Measurements from ENCODE around the gene ZMIZ1.

- TF ChIP-seq, protein P1, sequence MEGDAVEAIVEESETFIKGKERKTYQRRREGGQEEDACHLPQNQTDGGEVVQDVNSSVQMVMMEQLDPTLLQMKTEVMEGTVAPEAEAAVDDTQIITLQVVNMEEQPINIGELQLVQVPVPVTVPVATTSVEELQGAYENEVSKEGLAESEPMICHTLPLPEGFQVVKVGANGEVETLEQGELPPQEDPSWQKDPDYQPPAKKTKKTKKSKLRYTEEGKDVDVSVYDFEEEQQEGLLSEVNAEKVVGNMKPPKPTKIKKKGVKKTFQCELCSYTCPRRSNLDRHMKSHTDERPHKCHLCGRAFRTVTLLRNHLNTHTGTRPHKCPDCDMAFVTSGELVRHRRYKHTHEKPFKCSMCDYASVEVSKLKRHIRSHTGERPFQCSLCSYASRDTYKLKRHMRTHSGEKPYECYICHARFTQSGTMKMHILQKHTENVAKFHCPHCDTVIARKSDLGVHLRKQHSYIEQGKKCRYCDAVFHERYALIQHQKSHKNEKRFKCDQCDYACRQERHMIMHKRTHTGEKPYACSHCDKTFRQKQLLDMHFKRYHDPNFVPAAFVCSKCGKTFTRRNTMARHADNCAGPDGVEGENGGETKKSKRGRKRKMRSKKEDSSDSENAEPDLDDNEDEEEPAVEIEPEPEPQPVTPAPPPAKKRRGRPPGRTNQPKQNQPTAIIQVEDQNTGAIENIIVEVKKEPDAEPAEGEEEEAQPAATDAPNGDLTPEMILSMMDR (conservative IDR thresholded peaks at IDR 0.05; ENCODE audit: low read depth in 2 of 2) = no peak
- TF ChIP-seq EZH2phosphoT487 (IDR thresholded peaks at IDR 0.05; ENCODE audit: unreplicated experiment) (no peak), EZH2 (IDR thresholded peaks at IDR 0.05; ENCODE audit: low read depth, unreplicated experiment) (no peak), POLR2AphosphoS5 (IDR thresholded peaks at IDR 0.05; ENCODE audit: low read depth) (no peak), JUNB (IDR thresholded peaks at IDR 0.05; ENCODE audit: unreplicated experiment) (no peak), CREB1 (CRISPR knock-in tag; IDR thresholded peaks at IDR 0.05; ENCODE audit: low read depth) (no peak)
- TF ChIP-seq, protein P2, sequence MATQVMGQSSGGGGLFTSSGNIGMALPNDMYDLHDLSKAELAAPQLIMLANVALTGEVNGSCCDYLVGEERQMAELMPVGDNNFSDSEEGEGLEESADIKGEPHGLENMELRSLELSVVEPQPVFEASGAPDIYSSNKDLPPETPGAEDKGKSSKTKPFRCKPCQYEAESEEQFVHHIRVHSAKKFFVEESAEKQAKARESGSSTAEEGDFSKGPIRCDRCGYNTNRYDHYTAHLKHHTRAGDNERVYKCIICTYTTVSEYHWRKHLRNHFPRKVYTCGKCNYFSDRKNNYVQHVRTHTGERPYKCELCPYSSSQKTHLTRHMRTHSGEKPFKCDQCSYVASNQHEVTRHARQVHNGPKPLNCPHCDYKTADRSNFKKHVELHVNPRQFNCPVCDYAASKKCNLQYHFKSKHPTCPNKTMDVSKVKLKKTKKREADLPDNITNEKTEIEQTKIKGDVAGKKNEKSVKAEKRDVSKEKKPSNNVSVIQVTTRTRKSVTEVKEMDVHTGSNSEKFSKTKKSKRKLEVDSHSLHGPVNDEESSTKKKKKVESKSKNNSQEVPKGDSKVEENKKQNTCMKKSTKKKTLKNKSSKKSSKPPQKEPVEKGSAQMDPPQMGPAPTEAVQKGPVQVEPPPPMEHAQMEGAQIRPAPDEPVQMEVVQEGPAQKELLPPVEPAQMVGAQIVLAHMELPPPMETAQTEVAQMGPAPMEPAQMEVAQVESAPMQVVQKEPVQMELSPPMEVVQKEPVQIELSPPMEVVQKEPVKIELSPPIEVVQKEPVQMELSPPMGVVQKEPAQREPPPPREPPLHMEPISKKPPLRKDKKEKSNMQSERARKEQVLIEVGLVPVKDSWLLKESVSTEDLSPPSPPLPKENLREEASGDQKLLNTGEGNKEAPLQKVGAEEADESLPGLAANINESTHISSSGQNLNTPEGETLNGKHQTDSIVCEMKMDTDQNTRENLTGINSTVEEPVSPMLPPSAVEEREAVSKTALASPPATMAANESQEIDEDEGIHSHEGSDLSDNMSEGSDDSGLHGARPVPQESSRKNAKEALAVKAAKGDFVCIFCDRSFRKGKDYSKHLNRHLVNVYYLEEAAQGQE (IDR thresholded peaks at IDR 0.05; ENCODE audit: unreplicated experiment) = no peak
- TF ChIP-seq, protein P3, sequence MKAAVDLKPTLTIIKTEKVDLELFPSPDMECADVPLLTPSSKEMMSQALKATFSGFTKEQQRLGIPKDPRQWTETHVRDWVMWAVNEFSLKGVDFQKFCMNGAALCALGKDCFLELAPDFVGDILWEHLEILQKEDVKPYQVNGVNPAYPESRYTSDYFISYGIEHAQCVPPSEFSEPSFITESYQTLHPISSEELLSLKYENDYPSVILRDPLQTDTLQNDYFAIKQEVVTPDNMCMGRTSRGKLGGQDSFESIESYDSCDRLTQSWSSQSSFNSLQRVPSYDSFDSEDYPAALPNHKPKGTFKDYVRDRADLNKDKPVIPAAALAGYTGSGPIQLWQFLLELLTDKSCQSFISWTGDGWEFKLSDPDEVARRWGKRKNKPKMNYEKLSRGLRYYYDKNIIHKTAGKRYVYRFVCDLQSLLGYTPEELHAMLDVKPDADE (IDR thresholded peaks at IDR 0.05) = no peak
Measured at GRCh38 chr10:79137300-79137756, 68.6 kb downstream of the ZMIZ1 start.

Data from GM23338 (cell line).